PFSK-1 (cell line): ENCODE data around the gene MRPL52.

ENCODE experiments used
- FOXP2 ChIP-seq: optimal IDR thresholded peaks from 2 replicates; pipeline ENCODE3; 2011; ENCODE audit warnings: borderline replicate concordance, control low read depth, inconsistent platforms; ENCODE audit not compliant: insufficient read depth; ENCODE audit errors: extremely low read length, extremely low read depth
- POLR2AphosphoS5 ChIP-seq: IDR thresholded peaks from 2 replicates; pipeline ENCODE4 v1.6.1; 2012; ENCODE audit warnings: low read depth, mild to moderate bottlenecking, control low read depth, low read length, moderate library complexity
- REST ChIP-seq, 2 experiments: IDR thresholded peaks; 2 replicates each; pipeline versions ENCODE4 v1.6.1 to v1.8.0; 2011 to 2012; ENCODE audit warnings: low read depth in 2 of 2, low read length in 2 of 2, control low read depth in 1 of 2, inconsistent platforms in 1 of 2, mild to moderate bottlenecking in 1 of 2, moderate library complexity in 1 of 2; ENCODE audit not compliant: insufficient read depth in 1 of 2
- SIN3A ChIP-seq: IDR thresholded peaks from 2 replicates; pipeline ENCODE4 v1.6.1; 2012; ENCODE audit warnings: mild to moderate bottlenecking, low read length, moderate library complexity, borderline replicate concordance; ENCODE audit not compliant: insufficient read depth
- TAF1 ChIP-seq: IDR thresholded peaks from 2 replicates; pipeline ENCODE4 v1.6.1; 2012; ENCODE audit warnings: low read length, control low read depth, borderline replicate concordance; ENCODE audit not compliant: insufficient read depth

MRPL52 gene

GRCh38 chr14:22836301-22837113, 6.8 kb downstream of the MRPL52 start, which contains the start of gene MMP14:
TSS of gene MMP14 (plus strand) at chr14:22836585. CDS start at chr14:22836818, 233 bp downstream.
- no peak for TF ChIP-seq POLR2AphosphoS5
- TF ChIP-seq SIN3A: no peak
- no peak for TF ChIP-seq TAF1
- TF ChIP-seq FOXP2: no peak
- no peak for TF ChIP-seq REST (IDR thresholded peaks at IDR 0.05; ENCODE audit: insufficient read depth in 1 of 2, low read depth in 2 of 2, low read length in 2 of 2)

- no peak for TF ChIP-seq REST (IDR thresholded peaks at IDR 0.05; ENCODE audit: insufficient read depth in 1 of 2, low read depth in 2 of 2, low read length in 2 of 2)
- no peak for TF ChIP-seq FOXP2
- TF ChIP-seq POLR2AphosphoS5: no peak
- TF ChIP-seq TAF1: no peak
- TF ChIP-seq SIN3A: no peak
Observed at GRCh38 chr14:22837114-22837749, 7.5 kb downstream of the MRPL52 start.

GRCh38 chr14:22837750-22838538, 8.3 kb downstream of the MRPL52 start:
- TF ChIP-seq TAF1 (no peak), POLR2AphosphoS5 (no peak), REST (IDR thresholded peaks at IDR 0.05; ENCODE audit: insufficient read depth in 1 of 2, low read depth in 2 of 2, low read length in 2 of 2) (no peak), SIN3A (no peak), FOXP2 (no peak)

GRCh38 chr14:22838631-22839041, 8.9 kb downstream of the MRPL52 start:
- TF ChIP-seq POLR2AphosphoS5: no peak
- TF ChIP-seq REST (IDR thresholded peaks at IDR 0.05; ENCODE audit: insufficient read depth in 1 of 2, low read depth in 2 of 2, low read length in 2 of 2): no peak
- TF ChIP-seq FOXP2: no peak
- TF ChIP-seq SIN3A: no peak
- TF ChIP-seq TAF1: no peak
